ENCODE data around the gene MT2A.
A peak's percentile ranks its signal among the peaks of the same experiment; 100 is the strongest.

Gene MT2A

DNA sequence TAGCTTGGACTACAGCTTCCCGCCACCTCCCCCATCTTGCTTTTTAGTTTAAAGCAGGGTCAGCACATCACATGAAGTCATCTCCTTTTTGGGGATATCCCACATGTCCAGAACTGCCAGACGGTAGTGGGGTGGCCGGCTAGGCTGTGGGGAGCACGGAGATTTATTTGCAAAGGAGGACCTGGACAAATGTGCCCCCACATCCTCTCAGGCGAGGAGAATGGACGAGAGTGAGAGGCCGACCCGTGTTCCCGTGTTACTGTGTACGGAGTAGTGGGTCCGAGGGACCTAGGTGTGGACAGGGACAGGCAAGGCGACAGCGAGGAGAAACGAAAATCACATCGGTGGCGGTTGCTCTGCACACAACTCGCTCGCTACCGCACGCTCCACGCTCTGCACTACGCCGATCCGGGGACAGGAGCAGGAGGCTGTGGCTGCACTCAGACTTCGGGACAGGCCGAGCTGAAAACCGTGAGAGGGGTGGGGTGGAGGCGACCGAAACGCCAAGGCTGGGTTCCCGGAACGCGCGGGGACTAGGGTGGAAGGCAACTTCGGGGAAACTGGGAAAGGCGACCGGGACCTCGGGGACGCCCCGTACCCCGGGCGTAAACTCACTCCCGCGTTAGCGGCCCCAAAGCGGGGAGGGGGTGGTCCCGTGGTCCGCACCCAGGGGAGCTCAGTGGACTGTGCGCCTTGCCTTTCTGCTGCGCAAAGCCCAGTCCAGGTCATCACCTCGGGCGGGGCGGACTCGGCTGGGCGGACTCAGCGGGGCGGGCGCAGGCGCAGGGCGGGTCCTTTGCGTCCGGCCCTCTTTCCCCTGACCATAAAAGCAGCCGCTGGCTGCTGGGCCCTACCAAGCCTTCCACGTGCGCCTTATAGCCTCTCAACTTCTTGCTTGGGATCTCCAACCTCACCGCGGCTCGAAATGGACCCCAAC, 29.7 kb downstream of the MT2A start, which contains the start of gene MT1A:
TSS of gene MT1A (plus strand) at position 853 of the 937 bp plus-strand sequence. CDS start at position 926, 73 bp downstream.
- peak within 1 kb of the TSS; percentile 70 for H3K4me3 ChIP-seq
- H3K27ac ChIP-seq = peak within 1 kb of the TSS; percentile 81 to 85
- TF ChIP-seq, protein P1, sequence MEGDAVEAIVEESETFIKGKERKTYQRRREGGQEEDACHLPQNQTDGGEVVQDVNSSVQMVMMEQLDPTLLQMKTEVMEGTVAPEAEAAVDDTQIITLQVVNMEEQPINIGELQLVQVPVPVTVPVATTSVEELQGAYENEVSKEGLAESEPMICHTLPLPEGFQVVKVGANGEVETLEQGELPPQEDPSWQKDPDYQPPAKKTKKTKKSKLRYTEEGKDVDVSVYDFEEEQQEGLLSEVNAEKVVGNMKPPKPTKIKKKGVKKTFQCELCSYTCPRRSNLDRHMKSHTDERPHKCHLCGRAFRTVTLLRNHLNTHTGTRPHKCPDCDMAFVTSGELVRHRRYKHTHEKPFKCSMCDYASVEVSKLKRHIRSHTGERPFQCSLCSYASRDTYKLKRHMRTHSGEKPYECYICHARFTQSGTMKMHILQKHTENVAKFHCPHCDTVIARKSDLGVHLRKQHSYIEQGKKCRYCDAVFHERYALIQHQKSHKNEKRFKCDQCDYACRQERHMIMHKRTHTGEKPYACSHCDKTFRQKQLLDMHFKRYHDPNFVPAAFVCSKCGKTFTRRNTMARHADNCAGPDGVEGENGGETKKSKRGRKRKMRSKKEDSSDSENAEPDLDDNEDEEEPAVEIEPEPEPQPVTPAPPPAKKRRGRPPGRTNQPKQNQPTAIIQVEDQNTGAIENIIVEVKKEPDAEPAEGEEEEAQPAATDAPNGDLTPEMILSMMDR (IDR thresholded peaks at IDR 0.05) = no peak
- DNase-seq (ENCODE audit: low spot score) = peak; percentile 93

DNA sequence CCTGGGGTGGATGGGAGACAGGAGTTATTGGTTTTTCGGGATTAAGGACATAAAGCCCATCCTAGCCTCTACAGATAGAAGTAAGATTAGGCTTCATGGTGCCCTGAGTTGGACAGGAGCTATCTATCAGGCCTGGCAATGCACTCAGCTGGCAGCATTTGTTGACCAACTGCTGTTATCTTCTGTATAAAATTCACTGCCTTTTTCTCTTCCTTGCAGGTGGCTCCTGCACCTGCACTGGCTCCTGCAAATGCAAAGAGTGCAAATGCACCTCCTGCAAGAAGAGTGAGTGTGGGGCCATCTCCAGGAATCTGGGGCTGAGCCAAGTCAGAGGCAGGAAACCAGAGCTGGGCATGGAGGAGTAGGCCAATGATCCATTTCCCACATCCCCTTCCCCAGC, 30.7 kb downstream of the MT2A start:
- TF ChIP-seq, protein P1 (IDR thresholded peaks at IDR 0.05) = no peak
- H3K27ac ChIP-seq = peak overlapping the region; percentile 81 to 85
- H3K4me3 ChIP-seq = peak overlapping the region; percentile 70
- no peak for DNase-seq (ENCODE audit: low spot score)

DNA sequence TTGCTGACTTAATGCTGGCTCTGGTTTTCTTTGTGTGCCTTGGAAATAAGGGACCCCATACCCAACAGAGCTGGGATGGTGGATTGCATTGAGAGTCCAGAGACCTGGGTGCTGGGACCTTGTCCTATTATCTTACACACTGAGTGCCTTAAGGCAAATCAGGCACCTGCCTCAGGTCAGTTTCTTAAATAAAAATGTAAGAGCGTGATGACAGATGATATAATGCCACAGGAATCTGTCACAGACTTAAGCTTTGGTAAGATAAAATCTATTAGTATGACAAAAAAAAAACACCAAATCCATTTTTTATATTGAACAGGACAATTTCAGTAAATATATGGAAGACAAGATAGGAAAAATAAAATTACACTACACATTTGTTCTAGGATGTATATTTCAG, 31.7 kb downstream of the MT2A start:
- no peak overlapping the region for H3K4me3 ChIP-seq
- TF ChIP-seq, protein P1 (IDR thresholded peaks at IDR 0.05) = no peak
- H3K27ac ChIP-seq = no peak overlapping the region
- no peak for DNase-seq (ENCODE audit: low spot score)

DNA sequence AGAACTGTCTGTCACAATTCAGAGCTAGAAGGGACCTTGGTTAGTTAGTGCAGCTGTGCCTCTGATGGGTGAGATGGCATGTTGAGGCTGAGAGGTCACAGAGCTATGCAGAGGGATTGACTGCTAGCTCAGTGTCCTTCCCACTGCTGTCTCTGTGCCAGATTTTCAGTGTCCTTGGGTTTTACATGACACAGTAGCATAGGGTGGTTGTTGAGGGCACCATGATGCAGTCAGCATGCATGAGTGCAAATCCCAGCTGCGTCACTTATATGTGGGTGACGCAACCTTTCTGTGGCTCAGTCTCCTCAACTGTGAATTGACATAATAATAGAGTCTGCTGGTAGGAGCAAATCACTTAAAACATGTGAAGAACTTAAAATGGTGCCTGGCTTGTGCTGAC, 32.8 kb downstream of the MT2A start:
- no peak overlapping the region for H3K4me3 ChIP-seq
- no peak for DNase-seq (ENCODE audit: low spot score)
- TF ChIP-seq, protein P1 (IDR thresholded peaks at IDR 0.05) = no peak
- H3K27ac ChIP-seq = no peak overlapping the region

DNA sequence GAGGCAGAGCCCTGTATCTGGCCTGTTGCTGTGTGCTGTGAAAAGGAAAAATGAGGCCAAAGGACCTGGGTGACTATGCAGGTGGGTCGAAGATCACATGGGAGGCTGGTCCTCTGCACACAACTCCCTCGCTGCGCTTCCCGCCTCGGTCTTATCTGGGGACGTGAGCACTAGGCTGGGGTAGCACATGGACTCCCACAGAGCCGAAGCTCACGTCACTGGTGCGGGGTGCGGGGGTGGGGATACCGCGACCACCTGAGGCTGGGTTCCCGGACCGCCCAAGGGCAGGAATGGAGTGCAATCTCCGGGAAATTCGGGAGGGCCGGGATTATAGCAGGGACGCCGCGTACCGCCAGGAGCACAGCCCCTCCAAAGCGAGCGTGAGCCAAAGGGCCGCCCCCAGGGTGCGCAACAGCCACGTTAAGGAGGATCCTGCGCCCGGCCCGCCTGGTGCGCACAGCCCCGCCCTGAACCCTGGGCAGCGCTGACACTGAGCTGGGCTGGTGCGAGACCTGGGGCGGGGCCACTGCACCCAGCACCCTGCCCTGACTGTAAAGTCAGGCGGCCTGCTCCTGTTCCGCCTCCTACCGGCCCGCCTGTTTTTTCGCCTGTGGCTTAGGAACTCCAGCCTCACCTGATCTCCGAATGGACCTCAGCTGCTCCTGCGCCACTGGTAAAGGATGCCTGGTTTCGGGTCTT, 34.8 kb downstream of the MT2A start:
- DNase-seq (ENCODE audit: low spot score) = peak; percentile 90
- peak overlapping the region; percentile 68 for H3K4me3 ChIP-seq
- TF ChIP-seq, protein P1 (IDR thresholded peaks at IDR 0.05) = peak; percentile 59
- peak overlapping the region; percentile 61 to 84 for H3K27ac ChIP-seq

DNA sequence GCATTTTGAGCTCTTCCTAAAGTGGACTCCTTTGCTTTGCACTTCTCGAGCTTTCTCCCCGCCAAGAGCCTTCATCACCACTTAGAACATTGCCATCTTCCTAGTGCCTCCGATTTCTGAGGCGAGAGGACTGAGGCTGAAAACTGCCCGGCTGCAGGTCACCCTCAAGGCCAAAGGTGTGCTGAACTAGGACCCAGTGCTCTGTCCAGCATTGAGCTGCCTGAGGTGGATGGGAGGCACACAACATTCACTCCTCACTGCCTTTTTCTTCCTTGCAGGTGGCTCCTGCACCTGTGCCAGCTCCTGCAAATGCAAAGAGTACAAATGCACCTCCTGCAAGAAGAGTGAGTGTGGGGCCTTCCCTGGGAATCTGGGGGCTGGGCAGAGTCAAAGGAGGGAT, 35.4 kb downstream of the MT2A start:
- H3K27ac ChIP-seq = peak overlapping the region; percentile 61 to 84
- TF ChIP-seq, protein P1 (IDR thresholded peaks at IDR 0.05) = no peak
- H3K4me3 ChIP-seq = peak overlapping the region; percentile 68
- DNase-seq (ENCODE audit: low spot score) = no peak
